Astrocyte (in vitro differentiated cells and primary cell): ENCODE data around the gene FBLN1. TPM values are rescaled to one million over a fixed set of nuclear protein-coding genes. Genes with fewer than 3 reads are reported as not detected.

Source experiments
- DNase-seq: peaks from one replicate; pipeline ENCODE4 v3.0.0-alpha.2; 2010; ENCODE audit warnings: low read depth
- FAIRE-seq: peaks from 2 replicates; lab custom pipeline; 2011; peaks lifted over from hg19 to GRCh38; lab: Jason Lieb, UNC
- H2AFZ ChIP-seq: 2 replicates; pipeline ENCODE4 v1.6.0; 2012; ENCODE audit warnings: low read depth, low read length, inconsistent platforms
- H3K27ac ChIP-seq: 2 replicates; pipeline ENCODE4 v1.5.1; 2011; ENCODE audit warnings: low read depth, low read length, inconsistent platforms
- H3K27me3 ChIP-seq: 2 replicates; pipeline ENCODE4 v1.6.0; 2011; ENCODE audit warnings: low read length, inconsistent platforms; ENCODE audit not compliant: insufficient read depth
- H3K36me3 ChIP-seq: 2 replicates; pipeline ENCODE4 v1.5.1; 2011; ENCODE audit warnings: low read length, inconsistent platforms; ENCODE audit not compliant: insufficient read depth
- H3K4me1 ChIP-seq: 2 replicates; pipeline ENCODE4 v1.5.1; 2011; ENCODE audit warnings: low read length, inconsistent platforms; ENCODE audit not compliant: insufficient read depth
- H3K4me2 ChIP-seq: 2 replicates; pipeline ENCODE4 v1.6.0; 2012; ENCODE audit warnings: low read length, inconsistent platforms
- H3K4me3 ChIP-seq: 2 replicates; pipeline ENCODE4 v1.5.1; 2011; ENCODE audit warnings: low read depth, mild to moderate bottlenecking, low read length, inconsistent platforms; ENCODE audit not compliant: insufficient read depth
- H3K79me2 ChIP-seq: 2 replicates; pipeline ENCODE4 v1.6.0; 2012; ENCODE audit warnings: mild to moderate bottlenecking, low read length, inconsistent platforms; ENCODE audit not compliant: insufficient read depth
- H3K9ac ChIP-seq: 2 replicates; pipeline ENCODE4 v1.6.0; 2012; ENCODE audit warnings: mild to moderate bottlenecking, low read length, inconsistent platforms
- H3K9me3 ChIP-seq: 2 replicates; pipeline ENCODE4 v1.5.1; 2012; ENCODE audit warnings: low read depth, mild to moderate bottlenecking, low read length, inconsistent platforms; ENCODE audit not compliant: insufficient read depth
- H4K20me1 ChIP-seq: 2 replicates; pipeline ENCODE4 v1.6.0; 2012; ENCODE audit warnings: low read length, inconsistent platforms; ENCODE audit not compliant: insufficient read depth
- H3K27ac Mint-ChIP-seq: one replicate; pipeline ENCODE4 v1.8.0; 2021; ENCODE audit warnings: mild to moderate bottlenecking, mixed read lengths; ENCODE audit not compliant: unreplicated experiment
- H3K27me3 Mint-ChIP-seq: one replicate; pipeline ENCODE4 v1.8.0; 2021; ENCODE audit warnings: low read depth, mixed read lengths; ENCODE audit not compliant: unreplicated experiment
- H3K36me3 Mint-ChIP-seq: one replicate; pipeline ENCODE4 v1.8.0; 2021; ENCODE audit warnings: low read depth, mixed read lengths; ENCODE audit not compliant: unreplicated experiment
- H3K4me1 Mint-ChIP-seq: one replicate; pipeline ENCODE4 v1.8.0; 2021; ENCODE audit warnings: low read depth, mixed read lengths; ENCODE audit not compliant: unreplicated experiment
- H3K4me3 Mint-ChIP-seq: one replicate; pipeline ENCODE4 v1.8.0; 2021; ENCODE audit warnings: mild to moderate bottlenecking, moderate library complexity, mixed read lengths; ENCODE audit not compliant: unreplicated experiment
- H3K9me3 Mint-ChIP-seq: one replicate; pipeline ENCODE4 v1.8.0; 2021; ENCODE audit warnings: mild to moderate bottlenecking, mixed read lengths; ENCODE audit not compliant: unreplicated experiment
- CTCF ChIP-seq: IDR thresholded peaks from 2 replicates; pipeline ENCODE4 v1.5.1; 2011; ENCODE audit warnings: low read depth, mild to moderate bottlenecking, inconsistent platforms, low read length, moderate library complexity; ENCODE audit not compliant: insufficient read depth
- EZH2 ChIP-seq: IDR thresholded peaks from 2 replicates; pipeline ENCODE4 v1.6.1; 2012; ENCODE audit warnings: mild to moderate bottlenecking, low read length, inconsistent platforms; ENCODE audit not compliant: insufficient read depth
- total RNA-seq: library from RNA; stranded (reverse); gene quantifications from 2 replicates; pipeline ENCODE4 v1.2.1, GENCODE V29; 2021

FBLN1 gene
- total RNA-seq, 1 donor from 2014 or later: 69.2 TPM

GRCh38 chr22:45550891-45551290, 48.2 kb downstream of the FBLN1 start:
- DNase-seq (no peak), FAIRE-seq (no peak)
- no peak overlapping the region for H3K4me3 Mint-ChIP-seq
- TF ChIP-seq EZH2: no peak
- TF ChIP-seq CTCF: no peak
- Histone ChIP-seq H3K4me3 (no peak overlapping the region), H2AFZ (no peak overlapping the region), H3K36me3 (no peaks in the 10 kb centered on the region), H3K79me2 (no peaks in the 10 kb centered on the region), H3K4me1 (peaks cover 41% of the 10 kb centered on the region), H3K4me2 (no peak overlapping the region), H3K9ac (no peak overlapping the region), H3K9me3 (no peaks in the 10 kb centered on the region), H4K20me1 (no peaks in the 10 kb centered on the region), H3K27ac (no peak overlapping the region), H3K27me3 (no peaks in the 10 kb centered on the region)
- peaks cover 5% of the 10 kb centered on the region for H3K4me1 Mint-ChIP-seq
- peaks cover 15% of the 10 kb centered on the region for H3K36me3 Mint-ChIP-seq
- H3K9me3 Mint-ChIP-seq: peaks cover 3% of the 10 kb centered on the region
- no peaks in the 10 kb centered on the region for H3K27me3 Mint-ChIP-seq
- H3K27ac Mint-ChIP-seq: no peak overlapping the region

GRCh38 chr22:45551310-45552016, 48.8 kb downstream of the FBLN1 start:
- Mint-ChIP-seq H3K27me3 (no peaks in the 10 kb centered on the region), H3K4me1 (peaks cover 5% of the 10 kb centered on the region), H3K4me3 (no peak overlapping the region), H3K36me3 (peaks cover 15% of the 10 kb centered on the region), H3K27ac (no peak overlapping the region), H3K9me3 (peaks cover 2% of the 10 kb centered on the region)
- H2AFZ ChIP-seq: no peak overlapping the region
- no peak overlapping the region for H3K4me2 ChIP-seq
- TF ChIP-seq EZH2 (no peak), CTCF (no peak)
- H3K27ac ChIP-seq: no peak overlapping the region
- H3K9me3 ChIP-seq: no peaks in the 10 kb centered on the region
- H3K79me2 ChIP-seq: no peaks in the 10 kb centered on the region
- peaks cover 41% of the 10 kb centered on the region for H3K4me1 ChIP-seq
- no peaks in the 10 kb centered on the region for H3K36me3 ChIP-seq
- DNase-seq (no peak), FAIRE-seq (no peak)
- H3K9ac ChIP-seq: no peak overlapping the region
- H3K27me3 ChIP-seq: no peaks in the 10 kb centered on the region
- H4K20me1 ChIP-seq: no peaks in the 10 kb centered on the region
- H3K4me3 ChIP-seq: no peak overlapping the region

- H3K27me3 Mint-ChIP-seq: no peaks in the 10 kb centered on the region
Observed at GRCh38 chr22:45552017-45552411, 49.3 kb downstream of the FBLN1 start.

More at GRCh38 chr22:45552017-45552411, 49.3 kb downstream of the FBLN1 start:
- H3K4me3 Mint-ChIP-seq: no peak overlapping the region
- Histone ChIP-seq H3K4me1 (peaks cover 41% of the 10 kb centered on the region), H3K4me3 (no peak overlapping the region), H3K36me3 (no peaks in the 10 kb centered on the region), H3K27me3 (no peaks in the 10 kb centered on the region), H3K9ac (no peak overlapping the region), H3K79me2 (no peaks in the 10 kb centered on the region), H3K9me3 (no peaks in the 10 kb centered on the region), H3K27ac (no peak overlapping the region), H2AFZ (no peak overlapping the region), H3K4me2 (peak overlapping the region; percentile 71), H4K20me1 (no peaks in the 10 kb centered on the region)
- DNase-seq (no peak), FAIRE-seq (no peak)
- H3K36me3 Mint-ChIP-seq: peaks cover 12% of the 10 kb centered on the region
- H3K4me1 Mint-ChIP-seq: peaks cover 5% of the 10 kb centered on the region
- no peak for TF ChIP-seq EZH2
- no peak for TF ChIP-seq CTCF
- H3K9me3 Mint-ChIP-seq: no peaks in the 10 kb centered on the region
- no peak overlapping the region for H3K27ac Mint-ChIP-seq
